CD4-positive, alpha-beta T cell treated with Interleukin-6 at 100 ng/mL for 8 hours (primary cell): ENCODE results near the gene GLP1R.

Source experiments
- DNase-seq: peaks from one replicate; pipeline ENCODE4 v3.0.0-alpha.2; 2020; ENCODE audit warnings: mixed read lengths, low spot score

Gene GLP1R

GRCh38 chr6:39044181-39044580 is 4.4 kb upstream of the GLP1R start:
- no peak for DNase-seq

- no peak for DNase-seq
Measured at GRCh38 chr6:39047434-39048327, 900 bp upstream of the GLP1R start.

- DNase-seq, result no peak
Measured at GRCh38 chr6:39049575-39050283, 1.1 kb downstream of the GLP1R start.

DNA sequence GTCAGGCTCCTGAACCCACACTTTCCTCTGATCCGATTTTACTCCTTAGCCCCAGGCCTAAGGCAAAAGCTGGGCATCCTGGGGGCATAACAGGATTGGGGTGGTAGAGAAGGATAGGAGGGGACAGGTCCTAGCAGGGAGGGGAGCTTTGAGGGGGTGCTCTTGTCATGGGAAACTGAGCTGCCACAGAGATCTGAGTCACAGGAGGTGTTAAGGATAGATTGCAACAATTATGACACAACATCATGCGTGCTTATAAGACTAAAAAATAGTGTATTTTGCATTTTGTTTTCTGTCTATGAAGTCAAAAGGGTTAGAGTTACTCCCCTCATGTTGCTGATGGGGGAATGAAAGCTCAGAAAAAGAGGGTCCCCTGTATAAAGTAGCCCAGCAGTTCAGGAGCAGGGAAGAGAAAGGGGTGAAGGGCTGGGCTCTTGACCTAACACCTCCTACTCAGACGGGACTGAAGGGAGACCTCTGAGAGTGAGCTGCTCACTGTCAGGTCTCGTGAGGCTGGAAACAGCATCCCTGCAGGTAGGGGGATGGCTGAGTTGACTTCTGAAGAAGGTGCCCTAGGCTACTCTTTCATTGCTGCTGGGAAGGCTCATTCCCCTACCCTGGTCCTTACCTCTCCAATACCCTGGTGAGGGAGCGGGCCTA is 2.0 kb downstream of the GLP1R start:
- no peak for DNase-seq

DNA sequence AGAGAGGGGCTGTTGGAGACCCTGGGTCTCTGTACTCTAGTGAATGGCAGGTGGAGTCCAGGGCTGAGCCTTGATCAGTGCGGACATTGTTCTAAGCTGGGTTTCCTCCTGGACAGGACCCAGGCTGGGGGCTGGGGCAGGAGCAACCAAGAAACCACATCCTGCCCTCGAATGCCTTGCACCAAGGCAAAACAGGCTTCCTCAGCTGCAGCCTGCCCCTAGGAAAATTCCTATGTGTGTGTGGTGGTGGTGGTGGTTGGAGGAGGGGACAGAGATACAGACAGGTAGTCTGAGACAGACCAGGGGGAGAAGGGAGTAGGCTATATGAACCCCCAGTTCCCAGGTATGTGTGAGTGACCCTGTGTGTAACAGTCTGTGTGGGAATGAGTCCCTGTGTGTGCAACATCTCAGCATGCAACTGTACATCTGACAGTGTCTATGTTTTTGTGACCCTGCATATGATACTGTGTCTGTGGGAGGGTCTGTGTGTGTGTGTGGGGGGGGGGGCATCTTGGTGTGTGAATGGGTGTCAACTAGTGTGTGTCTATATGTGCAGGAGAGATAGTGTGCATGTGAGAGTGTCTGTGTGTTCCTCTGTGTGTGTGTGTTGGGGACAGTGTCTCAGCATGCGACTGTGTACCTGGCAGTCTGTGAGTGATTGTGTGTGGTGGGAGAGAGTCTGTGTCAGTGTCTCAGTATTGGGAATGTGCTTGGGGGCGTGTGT is 3.0 kb downstream of the GLP1R start:
- no peak for DNase-seq

- DNase-seq, result no peak
Measured at GRCh38 chr6:39053016-39053624, 4.5 kb downstream of the GLP1R start.

DNA sequence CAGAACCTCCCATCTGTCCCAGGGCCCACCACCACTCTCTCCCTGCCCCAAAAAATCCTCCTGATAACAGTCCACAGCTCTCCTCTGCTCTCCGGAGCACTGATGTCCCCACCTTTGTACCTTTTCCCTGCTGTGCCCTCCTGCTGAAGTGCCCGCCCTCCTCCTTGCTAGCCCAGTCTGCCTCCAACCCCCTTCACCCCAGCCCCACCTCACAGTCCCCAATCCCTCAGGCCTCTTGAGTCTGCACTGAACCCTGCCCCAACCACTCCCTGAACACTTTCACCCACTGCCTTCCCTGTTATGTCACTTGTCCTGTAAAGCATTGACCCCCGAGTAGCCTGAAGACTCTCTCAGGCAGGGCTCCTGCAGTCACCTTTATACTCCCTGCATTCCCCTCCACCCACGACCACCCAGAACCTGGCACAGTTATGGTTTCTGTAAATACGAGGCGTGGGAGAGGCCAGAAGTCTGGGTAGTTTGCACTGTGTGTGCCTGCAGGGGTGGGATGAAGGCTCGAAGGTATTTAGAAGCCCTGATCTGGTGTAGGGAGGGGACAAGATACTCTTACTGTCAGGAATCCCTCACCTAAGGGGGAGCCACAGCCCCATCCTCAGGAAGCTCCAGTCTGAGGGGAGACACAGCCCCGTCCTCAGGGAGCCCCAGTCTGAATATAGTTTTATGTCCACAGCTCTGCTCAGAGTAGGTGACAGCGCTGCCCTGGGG is 5.4 kb downstream of the GLP1R start:
- DNase-seq, result no peak

GRCh38 chr6:39054577-39055142 is 6.1 kb downstream of the GLP1R start:
- no peak for DNase-seq

- no peak for DNase-seq
Measured at GRCh38 chr6:39055661-39056060, 7.1 kb downstream of the GLP1R start.

- DNase-seq, result no peak
Measured at GRCh38 chr6:39056191-39056590, 7.6 kb downstream of the GLP1R start.

GRCh38 chr6:39056681-39057080 is 8.1 kb downstream of the GLP1R start:
- DNase-seq, result no peak

DNA sequence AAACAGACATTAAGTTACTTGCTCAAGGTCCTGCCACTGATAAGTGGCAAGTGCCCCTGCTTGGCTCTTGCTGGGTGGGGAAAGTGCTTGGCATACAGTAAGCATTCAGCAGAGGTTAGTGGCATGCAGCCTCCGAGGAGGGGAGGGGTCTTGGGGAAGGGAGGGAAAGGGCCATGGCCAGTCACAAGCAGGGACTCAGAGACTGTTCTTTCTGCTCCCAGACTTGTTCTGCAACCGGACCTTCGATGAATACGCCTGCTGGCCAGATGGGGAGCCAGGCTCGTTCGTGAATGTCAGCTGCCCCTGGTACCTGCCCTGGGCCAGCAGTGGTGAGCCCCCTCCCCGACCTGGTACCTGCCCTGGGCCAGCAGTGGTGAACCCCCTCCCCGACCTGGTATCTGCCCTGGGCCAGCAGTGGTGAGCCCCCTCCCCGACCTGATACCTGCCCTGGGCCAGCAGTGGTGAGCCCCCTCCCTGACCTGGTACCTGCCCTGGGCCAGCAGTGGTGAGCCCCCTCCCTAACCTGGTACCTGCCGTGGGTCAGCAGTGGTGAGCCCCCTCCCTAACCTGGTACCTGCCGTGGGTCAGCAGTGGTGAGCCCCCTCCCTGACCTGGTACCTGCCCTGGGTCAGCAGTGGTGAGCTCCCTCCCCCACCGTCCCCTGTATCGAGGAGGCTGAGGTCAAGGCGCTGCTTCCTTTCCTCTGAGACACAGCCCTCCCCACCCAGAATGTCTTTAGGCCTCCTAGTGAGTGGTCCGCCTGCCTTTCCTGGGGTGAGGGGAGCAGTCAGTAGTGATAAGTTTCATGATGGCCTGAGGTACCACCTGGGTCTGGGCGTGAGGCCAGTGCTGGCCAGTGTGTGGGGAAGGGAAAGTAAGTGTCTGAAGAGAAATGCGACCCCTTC is 8.9 kb downstream of the GLP1R start:
- no peak for DNase-seq

- DNase-seq, result no peak
Measured at GRCh38 chr6:39058471-39059147, 10.0 kb downstream of the GLP1R start.

DNA sequence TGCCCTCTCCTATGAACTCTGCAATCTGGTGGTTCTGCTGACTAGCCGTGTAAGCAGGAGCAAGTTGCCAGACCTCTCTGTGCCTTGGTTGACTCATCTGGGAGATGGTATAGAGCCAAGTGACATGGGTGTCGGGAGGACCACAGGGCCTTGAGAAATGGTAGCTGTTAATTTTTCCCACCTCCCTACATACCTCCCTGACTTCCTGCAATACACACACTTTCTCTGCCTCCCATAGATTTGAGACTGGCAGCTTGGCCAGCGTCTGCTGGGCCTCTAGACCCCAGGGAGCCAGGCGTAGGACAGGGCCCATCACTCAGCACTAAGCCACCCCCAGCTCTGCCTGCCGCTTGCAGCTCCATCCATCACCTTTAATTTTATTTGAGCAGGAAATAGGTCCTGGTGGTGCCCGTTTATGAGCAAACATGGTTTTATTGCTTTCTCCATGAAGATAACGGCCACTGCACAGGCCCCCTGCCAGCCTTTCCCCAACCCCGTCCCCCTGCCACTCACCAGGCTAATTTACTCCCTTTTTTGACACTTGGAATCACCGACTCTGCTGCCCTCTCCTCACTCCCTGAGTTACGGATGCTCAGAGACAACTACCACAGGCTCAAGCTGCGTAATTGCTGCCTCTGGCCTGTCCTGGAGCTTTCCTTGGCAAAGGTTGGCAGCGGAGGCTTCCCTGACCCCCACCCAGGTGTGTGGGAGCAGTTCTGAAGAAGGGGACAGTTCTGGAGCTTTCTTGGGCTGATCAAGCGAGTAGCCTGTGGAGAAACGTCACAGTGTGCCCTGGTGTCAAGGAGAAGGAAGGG is 11.1 kb downstream of the GLP1R start:
- DNase-seq, result no peak

GRCh38 chr6:39060467-39061160 is 12.0 kb downstream of the GLP1R start:
- no peak for DNase-seq

DNA sequence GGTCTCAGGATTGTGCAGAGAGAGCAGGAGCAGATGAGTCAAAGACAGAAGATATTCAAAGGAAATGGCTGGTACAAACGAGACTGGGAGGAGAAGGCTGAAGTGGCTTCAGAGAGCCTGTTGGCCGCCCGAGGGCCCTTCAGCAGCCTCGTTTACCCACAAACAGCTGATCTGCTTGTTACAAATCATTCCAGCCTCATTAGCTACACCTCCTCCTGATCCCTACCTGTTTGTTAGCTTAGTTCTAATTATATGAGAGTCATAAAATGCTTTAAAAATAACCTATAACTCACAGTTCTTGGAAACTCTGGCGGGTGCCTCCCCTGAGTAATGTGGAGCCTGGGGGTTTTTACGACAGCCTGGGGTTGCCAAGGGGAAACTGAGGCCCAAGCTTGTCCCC is 12.6 kb downstream of the GLP1R start:
- no peak for DNase-seq

DNA sequence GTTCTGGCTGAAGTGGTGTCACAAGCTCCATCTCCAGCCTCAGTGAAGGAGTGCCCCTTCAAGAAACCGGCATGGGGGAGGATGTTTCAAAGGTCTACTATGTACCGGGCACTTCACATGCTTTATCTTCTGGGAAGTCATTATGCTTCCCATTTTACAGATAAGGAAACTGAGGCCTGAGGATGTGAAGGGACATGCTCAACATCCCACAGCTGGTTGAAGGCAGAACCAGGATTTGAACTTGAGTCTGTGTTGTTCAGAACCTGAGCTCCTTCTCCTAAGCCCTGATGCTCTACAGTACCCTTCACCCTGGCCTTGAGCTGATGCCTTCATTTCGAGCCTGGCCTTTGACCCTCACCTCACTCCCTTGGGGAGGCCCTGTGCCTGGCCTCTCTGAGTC is 13.0 kb downstream of the GLP1R start:
- DNase-seq, result no peak
